ENCODE measurements around the gene ELL.

- no peak for TF ChIP-seq POLR2A (IDR thresholded peaks at IDR 0.05)
- TF ChIP-seq, protein P1, sequence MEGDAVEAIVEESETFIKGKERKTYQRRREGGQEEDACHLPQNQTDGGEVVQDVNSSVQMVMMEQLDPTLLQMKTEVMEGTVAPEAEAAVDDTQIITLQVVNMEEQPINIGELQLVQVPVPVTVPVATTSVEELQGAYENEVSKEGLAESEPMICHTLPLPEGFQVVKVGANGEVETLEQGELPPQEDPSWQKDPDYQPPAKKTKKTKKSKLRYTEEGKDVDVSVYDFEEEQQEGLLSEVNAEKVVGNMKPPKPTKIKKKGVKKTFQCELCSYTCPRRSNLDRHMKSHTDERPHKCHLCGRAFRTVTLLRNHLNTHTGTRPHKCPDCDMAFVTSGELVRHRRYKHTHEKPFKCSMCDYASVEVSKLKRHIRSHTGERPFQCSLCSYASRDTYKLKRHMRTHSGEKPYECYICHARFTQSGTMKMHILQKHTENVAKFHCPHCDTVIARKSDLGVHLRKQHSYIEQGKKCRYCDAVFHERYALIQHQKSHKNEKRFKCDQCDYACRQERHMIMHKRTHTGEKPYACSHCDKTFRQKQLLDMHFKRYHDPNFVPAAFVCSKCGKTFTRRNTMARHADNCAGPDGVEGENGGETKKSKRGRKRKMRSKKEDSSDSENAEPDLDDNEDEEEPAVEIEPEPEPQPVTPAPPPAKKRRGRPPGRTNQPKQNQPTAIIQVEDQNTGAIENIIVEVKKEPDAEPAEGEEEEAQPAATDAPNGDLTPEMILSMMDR (IDR thresholded peaks at IDR 0.05) = no peak
- TF ChIP-seq POLR2AphosphoS5 (IDR thresholded peaks at IDR 0.05) = no peak
Observed at GRCh38 chr19:18559685-18560084, 37.8 kb upstream of the ELL start.

All from sigmoid colon (tissue), 4 donors.